Effector CD8-positive, alpha-beta T cell (primary cell): Measurements from ENCODE around the gene ADGRG3.

ENCODE experiments used
- DNase-seq: peaks from one replicate; lab custom pipeline; 2025; lab: John Stamatoyannopoulos, UW

The ADGRG3 gene

GRCh38 chr16:57646388-57647039, 21.6 kb upstream of the ADGRG3 start:
- DNase-seq: no peak

DNA sequence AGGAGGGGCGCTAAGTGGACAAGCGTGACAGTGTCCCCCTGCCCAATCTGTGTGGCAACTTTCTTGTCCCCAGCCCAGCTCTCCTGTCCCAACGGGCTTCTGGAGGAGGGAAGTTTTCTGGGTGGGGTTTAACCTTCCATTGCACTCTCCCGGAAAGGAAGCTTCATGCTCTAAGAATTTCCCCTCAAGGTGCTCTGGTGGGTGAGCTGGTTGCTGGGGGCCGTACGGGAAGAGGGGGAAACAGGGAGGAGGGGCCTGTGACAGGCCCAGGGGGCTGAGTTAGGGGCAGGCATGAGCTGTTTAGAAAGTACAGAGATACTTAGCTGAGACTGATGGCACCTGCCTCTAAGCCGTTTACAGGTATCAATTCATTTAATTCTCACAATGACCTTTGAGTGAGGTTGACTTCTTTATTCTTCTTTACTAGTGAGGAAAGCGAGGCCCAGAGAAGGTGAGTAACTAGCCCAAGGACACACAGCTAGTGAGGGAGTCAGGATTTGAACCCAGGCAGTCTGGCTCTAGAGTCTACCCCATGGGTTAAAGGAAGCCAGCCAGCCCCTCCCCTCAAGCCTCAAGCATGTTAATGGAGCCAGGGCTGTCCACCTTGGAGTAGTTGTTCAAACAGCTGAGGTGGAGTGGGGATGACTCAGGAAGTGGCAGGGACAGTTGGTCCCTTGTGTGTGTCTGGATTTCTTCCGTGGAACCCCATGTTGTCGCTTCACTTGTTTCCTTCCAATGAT, 20.8 kb upstream of the ADGRG3 start:
- DNase-seq: no peak

DNA sequence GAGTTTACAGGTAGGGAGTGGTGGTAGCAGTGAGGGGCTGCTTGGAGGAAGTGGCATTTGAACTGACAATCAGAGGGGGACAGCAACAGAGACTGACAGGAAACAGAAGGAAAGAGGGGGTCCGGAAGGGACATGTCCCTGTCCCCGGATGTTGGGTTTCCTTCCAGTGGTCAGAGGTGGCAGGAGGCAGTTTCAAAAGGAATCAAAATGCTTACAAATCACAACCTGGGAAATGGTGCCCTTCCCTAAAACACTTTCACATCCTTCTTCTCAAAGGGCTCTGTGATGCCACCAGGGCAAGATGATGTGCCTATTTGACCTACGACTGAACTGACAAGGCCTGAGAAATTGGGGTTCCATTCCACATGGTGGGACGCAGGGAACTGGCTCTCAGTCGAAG, 20.0 kb upstream of the ADGRG3 start:
- no peak for DNase-seq

DNA sequence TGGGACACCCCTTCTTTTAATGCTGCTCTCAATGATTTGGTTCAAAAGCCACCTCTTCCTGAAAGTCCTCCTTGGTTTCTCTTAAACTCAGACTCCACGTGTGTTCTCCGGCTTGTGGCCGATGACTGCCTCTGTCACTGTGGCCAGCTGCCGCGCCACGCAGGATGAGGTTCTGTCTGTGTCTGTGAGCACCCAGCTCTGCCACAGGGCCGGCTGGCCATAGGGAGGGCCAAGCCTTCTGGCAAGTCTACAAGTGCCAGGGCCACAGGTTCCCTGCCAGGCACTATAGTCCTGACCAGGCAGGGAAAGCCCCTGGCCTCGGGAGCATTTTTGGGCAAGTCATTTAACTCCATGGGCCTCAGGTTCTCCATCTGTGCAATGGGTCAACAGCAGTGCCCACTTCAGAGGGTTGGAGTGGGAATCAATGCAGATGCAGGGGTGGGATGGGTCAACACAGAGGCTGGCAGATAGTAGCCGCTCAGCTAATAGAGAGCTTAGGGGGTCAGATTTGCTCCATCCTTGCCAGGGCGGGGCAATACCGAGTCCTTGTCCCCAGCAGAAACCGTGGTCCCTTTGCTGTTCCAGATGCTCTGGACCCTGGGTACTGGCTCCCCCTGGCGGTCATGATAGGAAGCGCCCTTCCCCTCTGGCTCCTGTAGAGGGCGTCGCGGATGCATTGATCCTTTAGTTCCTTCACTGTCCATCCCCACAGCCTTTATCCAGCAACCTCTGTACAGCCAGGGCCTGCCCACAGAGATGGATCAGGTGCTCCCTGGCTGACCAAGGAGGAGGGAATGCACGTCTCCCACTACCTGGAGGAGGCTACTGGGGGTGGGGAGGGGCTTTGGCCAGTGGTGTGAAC, 19.3 kb upstream of the ADGRG3 start:
- DNase-seq: peak; percentile 79

DNA sequence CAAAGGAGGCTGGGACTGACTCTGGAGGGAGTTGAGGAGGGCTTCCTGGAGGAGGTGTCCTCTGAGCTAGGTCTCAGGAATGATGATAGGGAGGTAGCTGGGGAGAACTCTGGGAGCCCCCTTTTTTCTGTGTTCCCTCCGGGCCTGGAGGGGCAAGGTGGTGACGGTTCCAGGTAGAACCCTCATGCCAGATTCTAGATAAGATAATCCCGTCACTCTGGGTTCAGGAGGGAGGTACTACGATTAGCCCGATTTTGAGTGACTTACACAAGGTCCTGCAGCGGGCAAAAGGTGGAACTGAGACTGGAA, 18.7 kb upstream of the ADGRG3 start:
- no peak for DNase-seq

GRCh38 chr16:57649846-57650245, 18.3 kb upstream of the ADGRG3 start:
- no peak for DNase-seq

- no peak for DNase-seq
Measured at GRCh38 chr16:57651344-57652333, 16.5 kb upstream of the ADGRG3 start.

DNA sequence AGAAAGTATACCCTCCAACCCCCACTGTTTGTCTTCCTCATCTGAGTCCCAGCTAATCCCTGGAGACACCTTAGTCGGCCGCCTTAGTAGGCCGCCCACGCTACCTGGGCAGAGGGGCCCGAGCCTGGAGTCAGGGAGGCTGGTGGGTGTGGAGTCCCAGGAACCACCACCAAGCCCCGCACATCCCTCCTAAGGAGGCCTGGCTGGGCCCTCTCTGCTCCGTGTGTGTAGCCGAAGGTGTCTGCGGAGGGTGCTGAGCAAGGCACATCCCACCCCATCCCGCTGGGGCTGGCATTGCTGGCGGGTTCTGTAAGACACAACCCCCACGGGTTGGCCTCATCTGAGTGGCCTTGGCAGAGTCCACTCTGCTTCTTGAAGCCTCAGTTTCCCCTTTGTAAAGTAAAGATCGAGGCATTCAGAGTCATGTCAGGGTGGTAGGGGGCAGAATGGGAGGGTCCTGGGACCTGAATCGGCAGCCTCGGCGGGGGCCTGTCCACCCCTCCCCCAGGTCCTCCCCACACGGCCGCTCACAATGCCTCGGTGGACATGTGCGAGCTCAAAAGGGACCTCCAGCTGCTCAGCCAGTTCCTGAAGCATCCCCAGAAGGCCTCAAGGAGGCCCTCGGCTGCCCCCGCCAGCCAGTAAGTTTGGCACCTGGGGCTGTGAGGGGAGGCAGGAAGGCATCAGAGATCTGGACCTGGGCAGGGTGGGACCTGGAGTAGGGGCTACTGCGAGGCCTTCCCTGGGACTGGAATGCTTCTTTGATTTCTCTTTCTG, 15.2 kb upstream of the ADGRG3 start:
- DNase-seq: no peak

- DNase-seq: no peak
Measured at GRCh38 chr16:57653936-57654335, 14.2 kb upstream of the ADGRG3 start.

DNA sequence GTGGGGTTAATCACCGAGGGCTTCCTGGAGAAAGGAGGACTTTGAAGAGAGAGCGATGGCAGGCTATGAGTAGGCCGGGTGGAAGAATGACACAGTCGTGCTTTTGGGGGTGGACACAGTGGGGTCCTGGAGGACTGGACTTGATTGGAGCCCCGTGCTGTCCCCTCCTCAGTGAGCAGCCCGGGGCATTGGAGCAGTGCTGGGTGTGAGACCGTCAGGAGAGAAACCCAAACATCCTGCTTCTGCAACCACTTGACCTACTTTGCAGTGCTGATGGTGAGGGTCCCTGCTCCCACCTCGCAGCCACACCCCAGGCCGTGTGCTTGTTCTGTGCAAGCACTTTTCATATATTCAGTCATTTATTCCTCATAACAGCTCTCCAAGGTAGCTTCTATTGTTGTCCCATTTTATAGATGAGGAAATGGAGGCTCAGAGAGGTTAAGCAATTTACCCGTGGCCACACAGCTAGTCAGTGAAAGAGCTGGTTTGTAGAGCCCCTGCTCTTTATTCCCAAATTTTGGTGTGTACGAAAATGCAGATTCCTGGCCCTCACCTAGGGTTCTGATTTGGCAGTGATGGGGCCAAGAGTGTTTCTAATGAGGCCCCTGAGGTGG, 11.7 kb upstream of the ADGRG3 start:
- DNase-seq: no peak

- no peak for DNase-seq
Measured at GRCh38 chr16:57657228-57657627, 10.9 kb upstream of the ADGRG3 start.

DNA sequence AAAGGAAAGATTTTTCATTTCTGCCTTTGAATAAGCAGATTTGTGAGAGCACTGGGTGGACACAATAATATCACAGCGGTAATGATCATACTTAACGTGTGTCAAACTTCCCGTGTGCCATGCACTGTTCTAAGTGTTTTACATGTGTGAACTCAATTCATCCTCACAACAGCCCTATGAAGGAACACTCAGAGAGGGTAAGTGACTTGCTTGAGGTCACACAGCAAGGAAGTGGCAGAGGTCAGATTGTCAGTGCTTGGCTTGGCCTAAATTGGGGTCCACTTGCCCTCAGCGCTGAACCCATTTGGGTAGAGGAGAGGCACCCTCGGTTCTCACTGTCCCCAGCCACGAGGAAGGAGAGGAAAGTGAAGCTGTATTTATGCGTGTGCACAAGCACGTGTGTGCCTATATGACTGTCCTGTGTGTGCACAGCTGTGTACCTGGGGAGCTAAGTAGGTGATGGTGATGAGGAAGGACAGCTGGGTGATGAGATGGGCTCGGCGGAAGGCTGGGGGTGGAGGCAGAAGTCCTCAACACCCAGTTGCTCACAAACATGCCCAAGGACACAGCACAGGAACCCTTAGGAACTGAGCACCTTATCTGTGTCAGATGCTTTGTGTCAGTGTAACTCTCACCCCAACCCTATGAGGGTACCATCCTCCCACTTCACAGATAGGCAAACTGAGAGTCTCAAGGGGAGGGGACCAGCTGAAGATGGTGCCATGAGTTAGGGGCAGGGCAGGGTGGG, 9.8 kb upstream of the ADGRG3 start:
- DNase-seq: no peak

GRCh38 chr16:57658878-57659674, 9.0 kb upstream of the ADGRG3 start:
- DNase-seq: no peak

DNA sequence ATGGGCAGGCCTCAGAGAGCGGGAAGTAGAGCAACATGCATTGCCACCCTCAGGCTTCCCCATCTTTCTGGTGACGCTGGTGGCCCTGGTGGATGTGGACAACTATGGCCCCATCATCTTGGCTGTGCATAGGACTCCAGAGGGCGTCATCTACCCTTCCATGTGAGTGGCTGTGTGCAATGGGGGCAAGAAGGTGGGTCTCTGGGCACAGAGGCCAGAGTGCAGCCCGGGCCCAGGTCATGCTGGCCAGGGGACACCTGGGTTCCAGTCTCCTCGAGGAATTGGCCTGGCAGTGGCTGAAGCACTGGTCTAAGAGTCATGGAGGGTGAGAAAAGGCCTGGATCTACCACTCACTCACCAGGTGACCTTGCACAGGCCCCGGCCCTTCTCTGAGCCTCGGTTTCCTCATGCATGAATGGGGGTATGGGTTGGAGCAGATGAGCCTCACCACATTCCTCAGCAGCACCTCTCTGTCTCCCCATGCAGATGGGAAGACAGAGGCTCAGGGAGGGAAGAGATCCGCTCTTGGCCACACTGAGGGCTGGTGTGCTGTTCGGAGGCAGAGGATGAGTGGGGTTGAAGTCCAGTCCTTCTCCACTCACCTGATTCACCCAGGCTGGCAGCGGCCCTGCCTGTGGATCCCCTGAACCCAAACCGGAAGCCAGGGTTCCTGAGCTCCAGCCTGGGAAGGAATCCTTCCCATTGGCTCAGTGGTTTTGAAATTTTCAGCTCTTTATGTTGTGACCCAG, 7.2 kb upstream of the ADGRG3 start:
- DNase-seq: no peak

GRCh38 chr16:57661510-57661909, 6.6 kb upstream of the ADGRG3 start:
- no peak for DNase-seq

- DNase-seq: no peak
Measured at GRCh38 chr16:57661936-57662906, 5.9 kb upstream of the ADGRG3 start.

DNA sequence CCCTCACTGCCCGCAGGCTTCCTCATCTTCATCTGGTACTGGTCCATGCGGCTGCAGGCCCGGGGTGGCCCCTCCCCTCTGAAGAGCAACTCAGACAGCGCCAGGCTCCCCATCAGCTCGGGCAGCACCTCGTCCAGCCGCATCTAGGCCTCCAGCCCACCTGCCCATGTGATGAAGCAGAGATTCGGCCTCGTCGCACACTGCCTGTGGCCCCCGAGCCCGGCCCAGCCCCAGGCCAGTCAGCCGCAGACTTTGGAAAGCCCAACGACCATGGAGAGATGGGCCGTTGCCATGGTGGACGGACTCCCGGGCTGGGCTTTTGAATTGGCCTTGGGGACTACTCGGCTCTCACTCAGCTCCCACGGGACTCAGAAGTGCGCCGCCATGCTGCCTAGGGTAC, 4.7 kb upstream of the ADGRG3 start:
- DNase-seq: no peak
